HepG2 (cell line): ENCODE measurements around the gene APOLD1. TPM values are rescaled to one million over a fixed set of nuclear protein-coding genes. Genes with fewer than 3 reads are reported as not detected.

ENCODE experiments used
- ATAC-seq: fragments of 200-7000 bp; cut with Tn5 transposase; 3 replicates; pipeline ENCODE4 v1.9.1; 2020; ENCODE audit warnings: mild to moderate bottlenecking, moderate library complexity
- BruUV-seq: library from RNA; stranded (reverse); fragments of 400-500 nt; replicated peaks from 2 replicates; lab custom pipeline; 2021; lab: Mats Ljungman, UMichigan
- CTCF ChIA-PET: fragments of 300-600 bp; formaldehyde crosslinking; extraction: SDS; loops from one replicate; lab custom pipeline; 2021; ENCODE audit warnings: low total read pairs, inconsistent platforms, low intra/inter-chr PET ratio; lab: Yijun Ruan, JAX
- POLR2A ChIA-PET: fragments of 350-600 bp; sonication (Branson Sonifier 250); formaldehyde crosslinking; loops from one replicate; lab custom pipeline; 2020; ENCODE audit warnings: antibody characterized with exemption, inconsistent platforms; lab: Yijun Ruan, JAX
- DNase-seq: peaks from one replicate; pipeline ENCODE4 v3.0.0-alpha.2; 2015; ENCODE audit warnings: low spot score
- FAIRE-seq: peaks from 3 replicates; lab custom pipeline; 2011; peaks lifted over from hg19 to GRCh38; lab: Jason Lieb, UNC
- H2AFZ ChIP-seq: one replicate; pipeline ENCODE4 v1.6.1; 2011; ENCODE audit warnings: low read length, inconsistent platforms
- H3K27ac ChIP-seq: fragments of 300-600 bp; 3 replicates; pipeline ENCODE4 v1.8.0; 2011; ENCODE audit warnings: mixed run types, mild to moderate bottlenecking, mixed read lengths, low read length, inconsistent platforms; ENCODE audit not compliant: insufficient read depth; ENCODE audit errors: extremely low read length
- H3K27me3 ChIP-seq, 2 experiments: fragments of 200-600 bp in 1 of 2; 2 replicates in 1 of 2; 3 replicates in 1 of 2; pipeline versions ENCODE4 v1.6.0 to v1.8.0; 2011; ENCODE audit warnings: low read length in 2 of 2, mild to moderate bottlenecking in 2 of 2, moderate library complexity in 2 of 2, inconsistent platforms in 1 of 2; ENCODE audit not compliant: insufficient read depth in 2 of 2, control insufficient read depth in 1 of 2
- H3K36me3 ChIP-seq, 2 experiments: fragments of 200-600 bp in 1 of 2; replicated peaks in 1 of 2; 2 replicates in 1 of 2; 3 replicates in 1 of 2; pipeline versions ENCODE4 v1.5.1 to v1.8.0; 2011; ENCODE audit warnings: low read length in 2 of 2, inconsistent platforms in 1 of 2; ENCODE audit not compliant: insufficient read depth in 2 of 2, control insufficient read depth in 1 of 2
- H3K4me1 ChIP-seq: 2 replicates; pipeline ENCODE4 v1.5.1; 2012; ENCODE audit warnings: low read length, inconsistent platforms; ENCODE audit not compliant: insufficient read depth
- H3K4me2 ChIP-seq: 2 replicates; pipeline ENCODE4 v1.6.0; 2011; ENCODE audit warnings: low read depth, low read length, inconsistent platforms
- H3K4me3 ChIP-seq, 3 experiments: fragments of 200-600 bp in 1 of 3; sonication (generic), shearing (Covaris generic) in 1 of 3; replicated peaks in 1 of 3; 2 replicates each; pipeline ENCODE4 v1.5.1; 2011 to 2016; ENCODE audit warnings: low read length in 3 of 3, inconsistent platforms in 2 of 3, low read depth in 2 of 3, mild to moderate bottlenecking in 2 of 3, control low read depth in 1 of 3, mixed read lengths in 1 of 3; ENCODE audit not compliant: insufficient read depth in 1 of 3
- H3K79me2 ChIP-seq: one replicate; pipeline ENCODE4 v1.6.1; 2011; ENCODE audit warnings: low read length, inconsistent platforms; ENCODE audit not compliant: insufficient read depth
- H3K9ac ChIP-seq: 2 replicates; pipeline ENCODE4 v1.6.0; 2011; ENCODE audit warnings: mild to moderate bottlenecking, low read depth, low read length, inconsistent platforms; ENCODE audit not compliant: insufficient read depth
- H3K9me3 ChIP-seq: 2 replicates; pipeline ENCODE4 v1.5.1; 2012; ENCODE audit warnings: mild to moderate bottlenecking, low read length
- H4K20me1 ChIP-seq: 2 replicates; pipeline ENCODE4 v1.6.0; 2011; ENCODE audit warnings: inconsistent platforms, mild to moderate bottlenecking, low read length, moderate library complexity; ENCODE audit not compliant: insufficient read depth
- FOXK2 ChIP-seq: fragments of 450-650 bp; IDR thresholded peaks from 2 replicates; pipeline ENCODE4 v1.6.1; 2016
- GABPB1 ChIP-seq: IDR thresholded peaks from 2 replicates; pipeline ENCODE4 v1.6.1; 2016; ENCODE audit warnings: mild to moderate bottlenecking, missing genetic modification reagents, moderate library complexity, missing compliant biosample characterization
- MAFF ChIP-seq: IDR thresholded peaks from 2 replicates; pipeline ENCODE4 v1.6.1; 2011; ENCODE audit warnings: low read depth, low read length, improper control_type of control experiment
- REPIN1 ChIP-seq: sonication (generic); formaldehyde crosslinking; IDR thresholded peaks from 2 replicates; pipeline ENCODE4 v1.8.0; 2022; ENCODE audit warnings: missing genetic modification reagents, low read depth, mild to moderate bottlenecking, borderline replicate concordance
- RORA ChIP-seq: sonication (generic); formaldehyde crosslinking; IDR thresholded peaks from 2 replicates; pipeline ENCODE4 v1.5.0; 2020; ENCODE audit warnings: mild to moderate bottlenecking, missing genetic modification reagents, moderate library complexity
- SNRNP70 ChIP-seq: fragments of 200-400 bp; formaldehyde crosslinking; IDR thresholded peaks from 2 replicates; pipeline ENCODE4 v1.6.1; 2017; ENCODE audit warnings: mild to moderate bottlenecking, low read depth, low read length, moderate library complexity
- TARDBP ChIP-seq: sonication (generic); formaldehyde crosslinking; IDR thresholded peaks from 2 replicates; pipeline ENCODE4 v1.8.0; 2022; ENCODE audit warnings: mild to moderate bottlenecking, missing genetic modification reagents
- YEATS2 ChIP-seq: sonication (generic); formaldehyde crosslinking; IDR thresholded peaks from 2 replicates; pipeline ENCODE4 v1.4.0; 2020; ENCODE audit warnings: missing genetic modification reagents, borderline replicate concordance
- ZNF496 ChIP-seq: sonication (generic); formaldehyde crosslinking; IDR thresholded peaks from 2 replicates; pipeline ENCODE4 v1.8.1; 2023; ENCODE audit warnings: mild to moderate bottlenecking, moderate library complexity, missing genetic modification reagents; ENCODE audit not compliant: insufficient replicate concordance
- WGBS: methylation state at CpG from one replicate; pipeline ENCODE4 v1.1.6; 2017; ENCODE audit warnings: low lambda C conversion rate; 5-methylcytosine and 5-hydroxymethylcytosine counted together
- in situ Hi-C: cut with HindIII; loops from 2 replicates; pipeline ENCODE4 v1.10.0; 2017; ENCODE audit warnings: low pct_unique_long_range_greater_than_20kb; ENCODE audit not compliant: extremely low pct_ligation_motif_present
- intact Hi-C: fragments of 100-400 bp; cut with micrococcal nuclease; formaldehyde crosslinking; loops from one replicate; pipeline ENCODE4 v1.10.0; 2022; ENCODE audit not compliant: unreplicated experiment
- polyA plus RNA-seq, 8 experiments: library from polyadenylated mRNA; depleted of rRNA in 3 of 8; stranded (reverse) in 7 of 8; unstranded in 1 of 8; fragments of >200 nt; fragmentation: Illumina TruSeq in 4 of 8; extraction: Trizol in 4 of 8; gene quantifications; 2 replicates each; pipeline versions ENCODE4 v1.2.1 to v1.2.3, GENCODE V29; 2011 to 2016; ENCODE audit warnings: low read depth in 4 of 8, missing spikeins in 1 of 8, mixed read lengths in 1 of 8; ENCODE audit not compliant: insufficient read depth in 1 of 8
- total RNA-seq, 5 experiments: library from RNA; depleted of rRNA; stranded (reverse); fragments of >200 nt; fragmentation: Illumina TruSeq; extraction: Trizol; gene quantifications; 2 replicates each; pipeline ENCODE4 v1.2.3, GENCODE V29; 2016; ENCODE audit warnings: low read depth in 1 of 5
- TF ChIP-seq, protein P1 (sequence below): sonication (generic); formaldehyde crosslinking; conservative IDR thresholded peaks from 2 replicates; pipeline ENCODE4 v1.8.1; 2023; ENCODE audit warnings: missing genetic modification reagents
- TF ChIP-seq, protein P2 (sequence below): sonication (generic); formaldehyde crosslinking; IDR thresholded peaks from 2 replicates; pipeline ENCODE4 v1.5.0; 2020; ENCODE audit warnings: missing genetic modification reagents
- TF ChIP-seq, protein P3 (sequence below): IDR thresholded peaks from 2 replicates; pipeline ENCODE4 v1.6.1; 2016; ENCODE audit warnings: low read depth, borderline replicate concordance

Gene APOLD1
- total and polyA plus RNA-seq, 2 of the 13 experiments (the other 11 are each of a cell fraction or from before 2014, with no cell fraction given), result 0.20 to 0.84 TPM

DNA sequence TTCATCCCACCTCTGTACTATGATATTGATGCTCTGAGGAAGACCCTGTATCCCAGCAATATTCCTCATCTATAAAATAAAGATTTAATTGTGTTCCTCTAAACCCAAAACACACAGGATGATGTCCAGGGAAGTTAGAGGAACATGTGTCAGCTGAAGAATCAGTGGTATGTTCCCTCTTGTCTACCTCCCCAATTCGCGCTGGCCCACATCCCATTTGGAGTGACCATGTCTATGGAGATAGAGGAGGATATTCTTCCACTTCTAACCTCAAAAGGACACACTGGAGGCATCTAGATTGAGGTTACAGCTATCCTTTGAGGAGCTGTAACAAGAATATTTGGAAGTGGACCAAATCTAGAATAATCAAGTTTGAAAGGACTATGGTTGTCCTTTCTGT, 1.3 kb upstream of the APOLD1 start (continued):
- no peak for TF ChIP-seq REPIN1
- TF ChIP-seq ZNF496 (CRISPR knock-in tag), result no peak
- no peak for TF ChIP-seq GABPB1
- TF ChIP-seq, protein P1, sequence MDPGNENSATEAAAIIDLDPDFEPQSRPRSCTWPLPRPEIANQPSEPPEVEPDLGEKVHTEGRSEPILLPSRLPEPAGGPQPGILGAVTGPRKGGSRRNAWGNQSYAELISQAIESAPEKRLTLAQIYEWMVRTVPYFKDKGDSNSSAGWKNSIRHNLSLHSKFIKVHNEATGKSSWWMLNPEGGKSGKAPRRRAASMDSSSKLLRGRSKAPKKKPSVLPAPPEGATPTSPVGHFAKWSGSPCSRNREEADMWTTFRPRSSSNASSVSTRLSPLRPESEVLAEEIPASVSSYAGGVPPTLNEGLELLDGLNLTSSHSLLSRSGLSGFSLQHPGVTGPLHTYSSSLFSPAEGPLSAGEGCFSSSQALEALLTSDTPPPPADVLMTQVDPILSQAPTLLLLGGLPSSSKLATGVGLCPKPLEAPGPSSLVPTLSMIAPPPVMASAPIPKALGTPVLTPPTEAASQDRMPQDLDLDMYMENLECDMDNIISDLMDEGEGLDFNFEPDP (CRISPR knock-in tag), result no peak
- no peak for TF ChIP-seq SNRNP70
- TF ChIP-seq TARDBP (CRISPR knock-in tag), result no peak
- TF ChIP-seq, all 625 proteins: peak for 0

DNA sequence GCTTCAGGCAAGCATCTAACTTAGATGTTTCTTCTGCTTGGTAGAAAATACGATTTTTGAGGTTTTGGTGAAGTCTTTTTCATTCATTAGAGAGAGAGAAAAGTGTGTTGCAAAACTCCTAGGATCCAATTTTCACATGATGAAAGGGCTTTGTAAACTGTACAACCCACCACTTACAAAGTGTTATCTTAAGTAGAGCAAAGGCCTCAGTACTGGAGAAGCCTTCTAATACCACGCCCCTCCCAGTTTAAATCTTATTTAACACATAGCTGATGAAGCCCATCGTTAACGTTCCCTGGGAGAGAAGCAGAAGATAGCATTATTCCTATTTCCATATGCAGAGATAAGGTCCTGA, 869 bp downstream of the APOLD1 start:
- peaks cover 30% of the 10 kb centered on the region for H3K4me1 ChIP-seq
- H3K4me3 ChIP-seq, result peak overlapping the region in 1 of 3 experiments; percentile 51; a peak in 1 of 6 replicates
- no peak for ATAC-seq

More for the DNA sequence above, 869 bp downstream of the APOLD1 start:
- peak overlapping the region; percentile 24; the same call in 1 of the 2 replicates for H3K9ac ChIP-seq
- no peaks in the 10 kb centered on the region for H4K20me1 ChIP-seq
- POLR2A ChIA-PET, result interaction anchor here (1.0 to 1.5 kb wide), 2 partner anchors 52 to 166 kb away, joined by 3 to 7 read pairs; no protein-coding TSS in a partner anchor
- WGBS, result 62% methylated on average over 4 of the region's 4 CpGs
- BruUV-seq, result no TSS peak
- FAIRE-seq, result no peak
- no peaks in the 10 kb centered on the region for H3K36me3 ChIP-seq
- TF ChIP-seq, protein P2, sequence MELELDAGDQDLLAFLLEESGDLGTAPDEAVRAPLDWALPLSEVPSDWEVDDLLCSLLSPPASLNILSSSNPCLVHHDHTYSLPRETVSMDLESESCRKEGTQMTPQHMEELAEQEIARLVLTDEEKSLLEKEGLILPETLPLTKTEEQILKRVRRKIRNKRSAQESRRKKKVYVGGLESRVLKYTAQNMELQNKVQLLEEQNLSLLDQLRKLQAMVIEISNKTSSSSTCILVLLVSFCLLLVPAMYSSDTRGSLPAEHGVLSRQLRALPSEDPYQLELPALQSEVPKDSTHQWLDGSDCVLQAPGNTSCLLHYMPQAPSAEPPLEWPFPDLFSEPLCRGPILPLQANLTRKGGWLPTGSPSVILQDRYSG (CRISPR knock-in tag), result no peak
- TF ChIP-seq FOXK2 (no peak), MAFF (no peak), RORA (no peak), YEATS2 (CRISPR knock-in tag) (no peak)
- TF ChIP-seq, protein P3, sequence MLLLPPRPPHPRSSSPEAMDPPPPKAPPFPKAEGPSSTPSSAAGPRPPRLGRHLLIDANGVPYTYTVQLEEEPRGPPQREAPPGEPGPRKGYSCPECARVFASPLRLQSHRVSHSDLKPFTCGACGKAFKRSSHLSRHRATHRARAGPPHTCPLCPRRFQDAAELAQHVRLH, result no peak
- TF ChIP-seq, all 625 proteins: peak for 0
- Histone ChIP-seq H3K9me3 (no peaks in the 10 kb centered on the region), H2AFZ (no peak overlapping the region), H3K79me2 (no peaks in the 10 kb centered on the region), H3K27ac (no peak overlapping the region), H3K4me2 (peak overlapping the region; percentile 66), H3K27me3 (peaks cover 0 to 35% of the 10 kb centered on the region in 2 experiments; a peak in 4 of 5 replicates)
- intact Hi-C loops, result loop anchor here (5.0 kb wide), 1 partner anchor 196 kb away; no protein-coding TSS in a partner anchor
- no peak for DNase-seq
- in situ Hi-C loops, result loop anchor here (25.0 kb wide), 1 partner anchor 426 kb away; no protein-coding TSS in a partner anchor
- CTCF ChIA-PET, result no interaction called here
